H9 (cell line): Measurements from ENCODE around the gene IL1RAP. TPM values are rescaled to one million over a fixed set of nuclear protein-coding genes. Genes with fewer than 3 reads are reported as not detected.

Source experiments
- DNase-seq: peaks from one replicate; pipeline ENCODE4 v3.0.0-alpha.2; 2017
- H2AFZ ChIP-seq: one replicate; pipeline ENCODE4 v1.6.1; 2013; ENCODE audit warnings: mild to moderate bottlenecking, low read length, control low read depth, moderate library complexity
- H2AK5ac ChIP-seq: 2 replicates; pipeline ENCODE4 v1.6.1; 2013; ENCODE audit warnings: low read length, control low read depth, mixed read lengths; ENCODE audit not compliant: insufficient read length
- H2BK120ac ChIP-seq: one replicate; pipeline ENCODE4 v1.6.1; 2013; ENCODE audit warnings: low read depth, mild to moderate bottlenecking, low read length, control low read depth, inconsistent platforms; ENCODE audit not compliant: poor library complexity, severe bottlenecking
- H2BK12ac ChIP-seq: 2 replicates; pipeline ENCODE4 v1.6.1; 2013; ENCODE audit warnings: low read length, control low read depth, mixed read lengths, low read depth; ENCODE audit not compliant: insufficient read length
- H2BK15ac ChIP-seq: 2 replicates; pipeline ENCODE4 v1.6.1; 2013; ENCODE audit warnings: low read depth, low read length, control low read depth
- H2BK20ac ChIP-seq: one replicate; pipeline ENCODE4 v1.6.1; 2013; ENCODE audit warnings: low read depth, mild to moderate bottlenecking, low read length, control low read depth, inconsistent platforms; ENCODE audit not compliant: poor library complexity, severe bottlenecking
- H2BK5ac ChIP-seq: 2 replicates; pipeline ENCODE4 v1.6.1; 2013; ENCODE audit warnings: low read length, control low read depth, mixed read lengths; ENCODE audit not compliant: insufficient read length
- H3K14ac ChIP-seq: 2 replicates; pipeline ENCODE4 v1.6.1; 2013; ENCODE audit warnings: low read length, control low read depth; ENCODE audit not compliant: insufficient read depth
- H3K18ac ChIP-seq: 2 replicates; pipeline ENCODE4 v1.6.1; 2013; ENCODE audit warnings: low read depth, mild to moderate bottlenecking, mixed read lengths, low read length, control low read depth; ENCODE audit not compliant: insufficient read length
- H3K23ac ChIP-seq: 2 replicates; pipeline ENCODE4 v1.6.1; 2013; ENCODE audit warnings: low read length, control low read depth, mixed read lengths, low read depth; ENCODE audit not compliant: insufficient read length
- H3K23me2 ChIP-seq: 2 replicates; pipeline ENCODE4 v1.6.1; 2013; ENCODE audit warnings: low read depth, mild to moderate bottlenecking, mixed read lengths, low read length, control low read depth; ENCODE audit not compliant: insufficient read length, poor library complexity, severe bottlenecking
- H3K27ac ChIP-seq: 2 replicates; pipeline ENCODE4 v1.5.1; 2013; ENCODE audit warnings: low read length, control low read depth, mixed read lengths, low read depth; ENCODE audit not compliant: insufficient read length
- H3K27me3 ChIP-seq: 2 replicates; pipeline ENCODE4 v1.6.1; 2013; ENCODE audit warnings: low read length, control low read depth, inconsistent platforms; ENCODE audit not compliant: insufficient read depth
- H3K4ac ChIP-seq: 2 replicates; pipeline ENCODE4 v1.6.1; 2013; ENCODE audit warnings: low read depth, mild to moderate bottlenecking, control low read depth, inconsistent platforms, low read length, moderate library complexity
- H3K4me1 ChIP-seq: 2 replicates; pipeline ENCODE4 v1.6.1; 2013; ENCODE audit warnings: low read length, control low read depth, inconsistent platforms; ENCODE audit not compliant: insufficient read depth
- H3K4me2 ChIP-seq: 2 replicates; pipeline ENCODE4 v1.6.1; 2013; ENCODE audit warnings: low read length, control low read depth, mixed read lengths; ENCODE audit not compliant: insufficient read length, insufficient read depth
- H3K56ac ChIP-seq: 2 replicates; pipeline ENCODE4 v1.6.1; 2013; ENCODE audit warnings: low read depth, mild to moderate bottlenecking, mixed read lengths, low read length, control low read depth; ENCODE audit not compliant: insufficient read length
- H3K79me1 ChIP-seq: 2 replicates; pipeline ENCODE4 v1.6.1; 2013; ENCODE audit warnings: low read depth, mild to moderate bottlenecking, moderate library complexity, low read length, control low read depth, inconsistent platforms; ENCODE audit not compliant: insufficient read depth, poor library complexity, severe bottlenecking
- H3K79me2 ChIP-seq: 2 replicates; pipeline ENCODE4 v1.6.1; 2013; ENCODE audit warnings: low read length, control low read depth, inconsistent platforms; ENCODE audit not compliant: insufficient read depth
- H3K9ac ChIP-seq: 2 replicates; pipeline ENCODE4 v1.6.1; 2013; ENCODE audit warnings: low read length, control low read depth, mixed read lengths; ENCODE audit not compliant: insufficient read length; ENCODE audit errors: extremely low read depth
- H3K9me3 ChIP-seq: one replicate; pipeline ENCODE4 v1.6.1; 2013; ENCODE audit warnings: low read depth, low read length, inconsistent platforms; ENCODE audit not compliant: control insufficient read depth
- H3T11ph ChIP-seq: one replicate; pipeline ENCODE4 v1.6.1; 2013; ENCODE audit warnings: mild to moderate bottlenecking, low read length, control low read depth, inconsistent platforms
- H4K20me1 ChIP-seq: one replicate; pipeline ENCODE4 v1.6.1; 2013; ENCODE audit not compliant: control insufficient read depth, insufficient read length, insufficient read depth
- H4K5ac ChIP-seq: 2 replicates; pipeline ENCODE4 v1.6.1; 2013; ENCODE audit warnings: low read depth, mild to moderate bottlenecking, mixed read lengths, low read length, control low read depth; ENCODE audit not compliant: insufficient read length
- H4K8ac ChIP-seq: replicated peaks from 2 replicates; pipeline ENCODE4 v1.6.1; 2013; ENCODE audit warnings: low read length, control low read depth, mixed read lengths, low read depth; ENCODE audit not compliant: insufficient read length
- H4K91ac ChIP-seq: 2 replicates; pipeline ENCODE4 v1.6.1; 2013; ENCODE audit warnings: low read depth, mild to moderate bottlenecking, moderate library complexity, mixed read lengths, low read length, control low read depth; ENCODE audit not compliant: insufficient read length
- H3K27ac Mint-ChIP-seq, 3 experiments: 2 replicates in 2 of 3; 3 replicates in 1 of 3; pipeline ENCODE4 v1.8.0; 2020 to 2021; ENCODE audit warnings: mixed read lengths in 3 of 3, mild to moderate bottlenecking in 1 of 3, moderate library complexity in 1 of 3
- H3K27me3 Mint-ChIP-seq: 2 replicates; pipeline ENCODE4 v1.8.0; 2021; ENCODE audit warnings: low read depth, mild to moderate bottlenecking, moderate library complexity, mixed read lengths
- H3K36me3 Mint-ChIP-seq, 3 experiments: 2 replicates in 2 of 3; 3 replicates in 1 of 3; pipeline ENCODE4 v1.8.0; 2020 to 2021; ENCODE audit warnings: low read depth in 3 of 3, mixed read lengths in 3 of 3; ENCODE audit not compliant: insufficient read depth in 1 of 3
- H3K4me1 Mint-ChIP-seq, 2 experiments: 2 replicates each; pipeline ENCODE4 v1.8.0; 2020; ENCODE audit warnings: mixed read lengths in 2 of 2
- H3K4me3 Mint-ChIP-seq, 2 experiments: 2 replicates in 1 of 2; 3 replicates in 1 of 2; pipeline ENCODE4 v1.8.0; 2020 to 2021; ENCODE audit warnings: mild to moderate bottlenecking in 2 of 2, mixed read lengths in 2 of 2, moderate library complexity in 1 of 2
- H3K9me3 Mint-ChIP-seq, 2 experiments: 2 replicates in 1 of 2; 3 replicates in 1 of 2; pipeline ENCODE4 v1.8.0; 2020; ENCODE audit warnings: mild to moderate bottlenecking in 2 of 2, mixed read lengths in 2 of 2, moderate library complexity in 1 of 2
- CTCF ChIP-seq: fragments of 200-600 bp; sonication (generic); conservative IDR thresholded peaks from 3 replicates; pipeline ENCODE4 v1.8.0; 2021; ENCODE audit warnings: antibody characterized with exemption, mild to moderate bottlenecking
- WGBS: extraction: QIAGEN DNeasy Blood & Tissue Kit; methylation state at CpG from one replicate; pipeline ENCODE4 v1.1.7; 2013; ENCODE audit warnings: missing lambda C conversion rate, low lambda C conversion rate, mixed read lengths; ENCODE audit not compliant: insufficient read length; ENCODE audit errors: extremely low coverage; 5-methylcytosine and 5-hydroxymethylcytosine counted together
- total RNA-seq: library from RNA; stranded (reverse); gene quantifications from 2 replicates; pipeline ENCODE4 v1.2.1, GENCODE V29; 2021

Gene IL1RAP
- total RNA-seq, 1 experiment from 2014 or later = 4.6 TPM

GRCh38 chr3:190706582-190706981 lies 192.7 kb downstream of the IL1RAP start:
- no peak overlapping the region for H3K23ac ChIP-seq
- no peak overlapping the region for H3K14ac ChIP-seq
- no peaks in the 10 kb centered on the region for H3K23me2 ChIP-seq
- H3K27me3 Mint-ChIP-seq = no peaks in the 10 kb centered on the region
- no peak overlapping the region for H3K4ac ChIP-seq
- H3K27ac ChIP-seq = no peak overlapping the region
- H2BK120ac ChIP-seq = no peak overlapping the region
- H3K4me1 Mint-ChIP-seq = peaks cover 20% of the 10 kb centered on the region in 2 experiments
- H4K5ac ChIP-seq = no peak overlapping the region
- H3K9me3 ChIP-seq = no peaks in the 10 kb centered on the region
- no peaks in the 10 kb centered on the region; the same call in 1 of the 2 replicates for H3K4me1 ChIP-seq
- no peak overlapping the region for H2BK20ac ChIP-seq
- no peaks in the 10 kb centered on the region for H3K79me2 ChIP-seq
- no peak overlapping the region for H2AK5ac ChIP-seq
- H3K79me1 ChIP-seq = no peaks in the 10 kb centered on the region
- H2BK15ac ChIP-seq = no peak overlapping the region
- no peak overlapping the region for H3K18ac ChIP-seq
- H4K20me1 ChIP-seq = no peaks in the 10 kb centered on the region
- no peak overlapping the region for H2BK12ac ChIP-seq
- H3K9me3 Mint-ChIP-seq = no peaks in the 10 kb centered on the region
- no peak for TF ChIP-seq CTCF
- no peaks in the 10 kb centered on the region for H3K36me3 Mint-ChIP-seq
- no peak overlapping the region for H2BK5ac ChIP-seq
- no peak overlapping the region for H3T11ph ChIP-seq
- H3K27me3 ChIP-seq = no peaks in the 10 kb centered on the region
- H4K91ac ChIP-seq = no peak overlapping the region
- H3K9ac ChIP-seq = no peak overlapping the region
- no peak overlapping the region for H3K27ac Mint-ChIP-seq
- no peak overlapping the region for H4K8ac ChIP-seq
- no peak for DNase-seq
- H2AFZ ChIP-seq = no peak overlapping the region
- H3K4me2 ChIP-seq = no peak overlapping the region
- WGBS = no CpG with 5 or more reads among the region's 3 CpGs
- H3K56ac ChIP-seq = no peak overlapping the region
- H3K4me3 Mint-ChIP-seq = no peak overlapping the region

Other genes with a start within 250 kb of the IL1RAP start
- 1.0 and 2.1 TPM in 2 replicates for gene CLDN1, start 191.6 kb upstream of the IL1RAP start, total RNA-seq
- gene CLDN16, start 125.9 kb upstream of the IL1RAP start, total RNA-seq = not detected in 2 replicates
- not detected in 2 replicates for gene TMEM207, start 64.2 kb upstream of the IL1RAP start, total RNA-seq